ENCODE data around the gene PDSS1. TPM values are rescaled to one million over a fixed set of nuclear protein-coding genes. Genes with fewer than 3 reads are reported as not detected.

Gene PDSS1
- total RNA-seq, 1 experiment from 2014 or later = 18.4 TPM

DNA sequence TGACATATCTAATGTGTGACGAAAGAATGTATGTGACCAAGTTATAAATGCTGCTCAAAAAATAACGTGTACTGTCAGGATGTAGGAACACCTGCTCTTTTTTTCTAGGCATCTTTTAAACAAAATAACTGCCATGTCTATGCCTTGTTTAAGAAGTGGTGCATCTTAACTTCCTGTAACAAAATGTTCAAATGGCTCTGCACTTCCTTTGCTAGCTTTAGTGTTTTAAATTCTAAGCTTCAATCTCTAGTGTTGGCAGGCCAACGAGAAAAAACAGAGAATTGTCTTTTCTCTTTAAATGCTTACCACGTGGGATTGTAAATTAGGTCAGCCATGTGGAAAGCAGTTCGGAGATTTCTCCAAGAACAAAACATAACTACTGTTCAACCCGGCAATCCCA is 14.6 kb upstream of the PDSS1 start:
- Histone ChIP-seq H3K4ac (ENCODE audit: low read depth, low read length) (no peak overlapping the region), H2BK15ac (ENCODE audit: low read depth, low read length) (no peak overlapping the region), H3K9ac (ENCODE audit: extremely low read depth, insufficient read length, low read length) (no peak overlapping the region), H3K14ac (ENCODE audit: insufficient read depth, low read length) (no peak overlapping the region), H4K5ac (ENCODE audit: insufficient read length, low read depth, low read length) (no peak overlapping the region), H3K56ac (ENCODE audit: insufficient read length, low read depth, low read length) (no peak overlapping the region), H4K8ac (replicated peaks; ENCODE audit: insufficient read length, low read depth, low read length) (no peak overlapping the region), H3K9me3 (ENCODE audit: control insufficient read depth, low read depth, low read length) (no peaks in the 10 kb centered on the region), H3K18ac (ENCODE audit: insufficient read length, low read depth, low read length) (no peak overlapping the region), H3K4me2 (ENCODE audit: insufficient read depth, insufficient read length, low read length) (no peak overlapping the region), H3K27me3 (ENCODE audit: insufficient read depth, low read length) (no peaks in the 10 kb centered on the region), H3K79me1 (ENCODE audit: insufficient read depth, low read depth, low read length, poor library complexity, severe bottlenecking) (no peaks in the 10 kb centered on the region), H3K27ac (ENCODE audit: insufficient read length, low read depth, low read length) (no peak overlapping the region), H3K4me1 (ENCODE audit: insufficient read depth, low read length) (no peaks in the 10 kb centered on the region), H4K91ac (ENCODE audit: insufficient read length, low read depth, low read length) (no peak overlapping the region), H3K79me2 (ENCODE audit: insufficient read depth, low read length) (no peaks in the 10 kb centered on the region), H3K23ac (ENCODE audit: insufficient read length, low read depth, low read length) (no peak overlapping the region), H2BK120ac (ENCODE audit: low read depth, low read length, poor library complexity, severe bottlenecking) (no peak overlapping the region), H2BK12ac (ENCODE audit: insufficient read length, low read depth, low read length) (no peak overlapping the region), H3K23me2 (ENCODE audit: insufficient read length, low read depth, low read length, poor library complexity, severe bottlenecking) (no peaks in the 10 kb centered on the region), H2BK20ac (ENCODE audit: low read depth, low read length, poor library complexity, severe bottlenecking) (no peak overlapping the region), H2AFZ (ENCODE audit: low read length) (no peak overlapping the region), H3T11ph (ENCODE audit: low read length) (no peak overlapping the region), H2BK5ac (ENCODE audit: insufficient read length, low read length) (no peak overlapping the region), H2AK5ac (ENCODE audit: insufficient read length, low read length) (no peak overlapping the region), H4K20me1 (ENCODE audit: control insufficient read depth, insufficient read depth, insufficient read length) (no peaks in the 10 kb centered on the region)
- H3K9me3 Mint-ChIP-seq = no peaks in the 10 kb centered on the region
- no peak overlapping the region for H3K27ac Mint-ChIP-seq
- H3K27me3 Mint-ChIP-seq (ENCODE audit: low read depth) = no peaks in the 10 kb centered on the region
- no peak for DNase-seq
- no peak overlapping the region for H3K4me3 Mint-ChIP-seq
- H3K4me1 Mint-ChIP-seq = no peaks in the 10 kb centered on the region
- no peak for TF ChIP-seq CTCF (conservative IDR thresholded peaks at IDR 0.05)
- no CpG with 5 or more reads among the region's 6 CpGs for WGBS (ENCODE audit: extremely low coverage, insufficient read length, low lambda C conversion rate)
- no peaks in the 10 kb centered on the region for H3K36me3 Mint-ChIP-seq (ENCODE audit: insufficient read depth in 1 of 3, low read depth in 3 of 3)
